GM12891 (cell line): Measurements from ENCODE around the gene NADSYN1.

Source experiments
- POLR2A ChIP-seq: IDR thresholded peaks from 2 replicates; pipeline ENCODE4 v1.6.1; 2011; ENCODE audit warnings: low read depth, low read length, control low read depth
- POLR2AphosphoS5 ChIP-seq: IDR thresholded peaks from 2 replicates; pipeline ENCODE4 v1.6.1; 2011; ENCODE audit warnings: low read depth, low read length, control low read depth

GRCh38 chr11:71545405-71545966 lies 92.5 kb downstream of the NADSYN1 start:
- no peak for TF ChIP-seq POLR2A
- no peak for TF ChIP-seq POLR2AphosphoS5
